Uterus (tissue), 4 donors: ENCODE results near the gene PDE6H. TPM values are rescaled to one million over a fixed set of nuclear protein-coding genes. Genes with fewer than 3 reads are reported as not detected.

Experiments used
- DNase-seq, 2 donors: peaks; one replicate each; pipeline ENCODE4 v3.0.0-alpha.2; 2019 to 2020
- H3K27ac ChIP-seq, 2 donors: fragments of 200-600 bp; sonication (generic); 1 replicate in 1 of 2; 2 replicates in 1 of 2; pipeline ENCODE4 v1.5.1; 2016 to 2018
- H3K27me3 ChIP-seq, 2 donors: fragments of 200-600 bp; sonication (generic); one replicate each; pipeline ENCODE4 v1.5.1; 2018 to 2019; ENCODE audit warnings: control low read depth in 1 of 2
- H3K36me3 ChIP-seq, 2 donors: fragments of 200-600 bp; sonication (generic); one replicate each; pipeline ENCODE4 v1.5.1; 2019; ENCODE audit warnings: control low read depth in 1 of 2
- H3K4me1 ChIP-seq, 2 donors: fragments of 200-600 bp; sonication (generic); one replicate each; pipeline ENCODE4 v1.5.1; 2018 to 2019; ENCODE audit warnings: control low read depth in 1 of 2
- H3K4me3 ChIP-seq, 2 donors: fragments of 200-600 bp; sonication (generic); 1 replicate in 1 of 2; 2 replicates in 1 of 2; pipeline ENCODE4 v1.5.1; 2018 to 2019; ENCODE audit warnings: mild to moderate bottlenecking in 1 of 2
- H3K9me3 ChIP-seq, 2 donors: fragments of 200-600 bp; sonication (generic); one replicate each; pipeline ENCODE4 v1.5.1; 2019; ENCODE audit warnings: control low read depth in 1 of 2
- CTCF ChIP-seq, 4 experiments: fragments of 200-600 bp in 2 of 4; fragments of 450-650 bp in 2 of 4; sonication (generic) in 2 of 4; IDR thresholded peaks; one replicate each; pipeline ENCODE4 v1.5.1; 2016 to 2019; ENCODE audit warnings: antibody characterized with exemption in 4 of 4, mild to moderate bottlenecking in 2 of 4, moderate library complexity in 1 of 4
- POLR2A ChIP-seq, 2 donors: fragments of 450-650 bp; IDR thresholded peaks; one replicate each; pipeline ENCODE4 v1.6.1; 2016; ENCODE audit warnings: antibody characterized with exemption in 2 of 2, mild to moderate bottlenecking in 1 of 2, moderate library complexity in 1 of 2
- intact Hi-C: fragments of 100-400 bp; cut with DNase I; formaldehyde crosslinking; loops from one replicate; pipeline ENCODE4 v1.15.1; 2023; ENCODE audit warnings: low total_unique reads
- total RNA-seq, 4 donors: library from RNA; depleted of rRNA in 3 of 4; stranded (reverse); fragments of >200 nt in 3 of 4; gene quantifications; one replicate each; pipeline versions ENCODE4 v1.1.0 to v1.2.4, GENCODE V29; 2014 to 2023
- donor health status: DM: yes; HTN: yes; CAD: no.

The PDE6H gene
- total RNA-seq, 4 donors from 2014 or later: not detected

GRCh38 chr12:14993537-14994266 is 20.9 kb downstream of the PDE6H start:
- no peaks in the 10 kb centered on the region for H3K4me1 ChIP-seq
- H3K27me3 ChIP-seq: no peaks in the 10 kb centered on the region
- no peaks in the 10 kb centered on the region for H3K36me3 ChIP-seq
- no peak for TF ChIP-seq CTCF (IDR thresholded peaks at IDR 0.05)
- TF ChIP-seq POLR2A (IDR thresholded peaks at IDR 0.05): no peak
- intact Hi-C loops: no loop called here
- H3K9me3 ChIP-seq: no peaks in the 10 kb centered on the region
- no peak for DNase-seq
- peak overlapping the region in 1 of 2 donors; percentile 27 for H3K27ac ChIP-seq
- H3K4me3 ChIP-seq: no peak overlapping the region

GRCh38 chr12:14994610-14995009 is 21.8 kb downstream of the PDE6H start:
- Histone ChIP-seq H3K9me3 (no peaks in the 10 kb centered on the region), H3K27me3 (no peaks in the 10 kb centered on the region), H3K4me3 (no peak overlapping the region), H3K27ac (peak overlapping the region in 1 of 2 donors; percentile 27), H3K36me3 (no peaks in the 10 kb centered on the region), H3K4me1 (no peaks in the 10 kb centered on the region)
- TF ChIP-seq POLR2A (IDR thresholded peaks at IDR 0.05) (no peak), CTCF (IDR thresholded peaks at IDR 0.05) (no peak)
- DNase-seq: no peak
- intact Hi-C loops: loop anchor here (5.0 kb wide), 2 partner anchors 147 to 228 kb away; partner anchors contain the start of gene RERG

- no peak for TF ChIP-seq POLR2A (IDR thresholded peaks at IDR 0.05)
- peak; percentile 63 to 79 (median 64) for TF ChIP-seq CTCF (IDR thresholded peaks at IDR 0.05)
- peak overlapping the region; percentile 57 to 96 for H3K27ac ChIP-seq
- no peaks in the 10 kb centered on the region for H3K27me3 ChIP-seq
- DNase-seq: no peak
- H3K36me3 ChIP-seq: no peaks in the 10 kb centered on the region
- H3K9me3 ChIP-seq: no peaks in the 10 kb centered on the region
- intact Hi-C loops: loop anchor here (5.0 kb wide), 2 partner anchors 149 to 226 kb away; partner anchors contain the start of gene RERG
- no peaks in the 10 kb centered on the region for H3K4me1 ChIP-seq
- H3K4me3 ChIP-seq: no peak overlapping the region
These were observed 23.0 kb downstream of the PDE6H start for GRCh38 chr12:14995583-14996425.

GRCh38 chr12:14997998-14998397 is 25.2 kb downstream of the PDE6H start:
- Histone ChIP-seq H3K27ac (peak overlapping the region; percentile 83 to 96), H3K4me1 (peaks cover 0 to 10% of the 10 kb centered on the region in 2 donors), H3K4me3 (no peak overlapping the region), H3K36me3 (no peaks in the 10 kb centered on the region), H3K27me3 (no peaks in the 10 kb centered on the region), H3K9me3 (no peaks in the 10 kb centered on the region)
- TF ChIP-seq CTCF (IDR thresholded peaks at IDR 0.05) (no peak), POLR2A (IDR thresholded peaks at IDR 0.05) (no peak)
- intact Hi-C loops: loop anchor here (5.0 kb wide), 2 partner anchors 151 to 224 kb away; partner anchors contain the start of gene RERG
- DNase-seq: no peak
